T-helper 1 cell treated with Interleukin-12 subunit alpha and Interleukin-12 subunit beta and Interleukin-4 antibody, amounts not matched to agents 30 μg/mL and 1 μg/mL, for 36 hours (primary cell): ENCODE data around the gene CYP2C8.

ENCODE experiments used
- H3K27ac Mint-ChIP-seq: one replicate; pipeline ENCODE4 v1.8.0; 2021; ENCODE audit warnings: mild to moderate bottlenecking, mixed read lengths
- H3K27me3 Mint-ChIP-seq: one replicate; pipeline ENCODE4 v1.8.0; 2021; ENCODE audit warnings: low read depth, mixed read lengths
- H3K36me3 Mint-ChIP-seq: one replicate; pipeline ENCODE4 v1.8.0; 2021; ENCODE audit warnings: low read depth, mixed read lengths
- H3K4me1 Mint-ChIP-seq: one replicate; pipeline ENCODE4 v1.8.0; 2021; ENCODE audit warnings: low read depth, mixed read lengths
- H3K4me3 Mint-ChIP-seq: one replicate; pipeline ENCODE4 v1.8.0; 2021; ENCODE audit warnings: mild to moderate bottlenecking, moderate library complexity, mixed read lengths
- H3K9me3 Mint-ChIP-seq: one replicate; pipeline ENCODE4 v1.8.0; 2021; ENCODE audit warnings: mixed read lengths

Gene CYP2C8

DNA sequence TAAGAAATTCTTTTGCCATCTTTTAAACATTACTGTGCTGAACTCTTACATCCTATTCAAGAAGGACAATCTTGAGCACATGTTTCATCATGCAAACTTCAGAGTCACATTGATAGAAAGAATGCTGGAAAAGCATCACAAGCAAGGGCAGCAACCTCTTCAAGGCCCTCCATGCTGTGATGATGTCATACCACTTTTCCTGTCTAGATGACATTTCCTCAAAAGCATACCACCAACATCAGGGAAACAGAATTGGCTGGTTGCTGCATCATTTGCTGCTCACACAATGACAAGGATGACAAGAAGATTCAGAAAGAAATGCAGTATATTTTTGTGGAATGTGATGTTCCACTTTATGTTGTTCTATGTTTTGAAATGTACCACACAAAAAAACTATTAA is 37.6 kb downstream of the CYP2C8 start:
- no peaks in the 10 kb centered on the region for H3K9me3 Mint-ChIP-seq
- no peak overlapping the region for H3K27ac Mint-ChIP-seq
- H3K27me3 Mint-ChIP-seq, result no peaks in the 10 kb centered on the region
- no peak overlapping the region for H3K4me3 Mint-ChIP-seq
- no peaks in the 10 kb centered on the region for H3K36me3 Mint-ChIP-seq
- H3K4me1 Mint-ChIP-seq, result no peaks in the 10 kb centered on the region

DNA sequence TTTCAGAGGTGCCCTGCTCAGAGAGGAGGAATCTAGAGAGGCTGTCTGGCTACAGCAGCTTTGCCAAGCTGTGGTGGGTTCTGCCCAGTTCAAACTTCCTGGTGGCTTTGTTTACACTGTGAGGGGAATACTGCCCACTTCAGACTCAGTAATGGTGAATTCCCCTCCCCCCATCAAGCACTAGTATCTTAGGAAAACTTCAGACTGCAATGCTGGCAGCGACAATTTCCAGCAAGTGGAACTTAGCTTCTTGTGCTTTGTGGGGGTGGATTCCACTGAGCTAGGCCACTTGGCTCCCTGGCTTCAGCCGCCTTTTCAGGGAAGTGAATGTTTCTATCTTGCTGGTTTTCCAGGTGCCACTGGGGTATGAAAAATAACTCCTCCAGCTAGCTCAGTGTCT is 42.8 kb downstream of the CYP2C8 start:
- H3K9me3 Mint-ChIP-seq, result no peaks in the 10 kb centered on the region
- H3K4me1 Mint-ChIP-seq, result no peaks in the 10 kb centered on the region
- H3K27ac Mint-ChIP-seq, result no peak overlapping the region
- H3K36me3 Mint-ChIP-seq, result no peaks in the 10 kb centered on the region
- H3K27me3 Mint-ChIP-seq, result no peaks in the 10 kb centered on the region
- no peak overlapping the region for H3K4me3 Mint-ChIP-seq

DNA sequence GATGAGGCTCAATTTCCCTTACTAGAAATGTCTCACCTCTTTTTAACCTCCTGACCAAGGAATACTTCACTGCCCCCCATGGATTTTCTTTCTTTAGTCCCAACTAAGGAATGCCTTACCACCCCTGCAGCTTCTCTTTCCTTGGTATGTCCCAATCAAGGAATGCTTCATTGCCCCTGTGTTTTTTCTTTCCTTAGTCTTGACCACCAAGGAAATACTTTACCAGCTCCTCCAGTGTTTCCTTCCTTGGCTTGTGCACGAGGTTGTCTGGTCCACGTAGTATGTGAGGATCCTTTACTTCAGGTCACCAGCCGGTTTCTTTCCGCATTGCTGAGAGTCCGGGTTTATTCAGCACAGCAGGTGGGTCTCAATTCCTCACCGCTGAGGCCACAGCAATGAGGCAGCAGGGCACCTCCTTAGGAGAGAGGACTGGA is 71.5 kb downstream of the CYP2C8 start:
- Mint-ChIP-seq H3K9me3 (no peaks in the 10 kb centered on the region), H3K4me3 (no peak overlapping the region), H3K27me3 (no peaks in the 10 kb centered on the region), H3K36me3 (no peaks in the 10 kb centered on the region), H3K27ac (no peak overlapping the region), H3K4me1 (no peaks in the 10 kb centered on the region)

DNA sequence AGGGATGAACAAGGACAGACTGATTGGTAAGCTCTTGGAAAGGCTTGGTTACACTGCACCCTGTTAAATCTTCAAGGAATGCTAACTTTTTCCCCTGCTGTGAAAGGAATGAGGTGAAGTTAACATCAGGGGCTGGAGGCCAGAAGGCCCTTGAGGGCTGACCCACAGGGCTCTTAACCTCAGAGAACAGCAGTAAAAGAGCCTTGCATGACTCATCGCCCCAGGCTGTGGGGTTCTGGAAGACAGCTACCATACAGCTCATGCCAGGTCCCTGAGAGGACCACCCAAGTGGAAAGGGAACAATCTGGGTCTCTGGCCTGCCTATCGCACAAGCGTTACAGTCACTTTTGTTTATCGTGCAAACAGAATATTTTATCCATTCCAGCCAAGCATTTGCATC is 76.5 kb downstream of the CYP2C8 start:
- Mint-ChIP-seq H3K27me3 (no peaks in the 10 kb centered on the region), H3K4me3 (no peak overlapping the region), H3K36me3 (no peaks in the 10 kb centered on the region), H3K4me1 (no peaks in the 10 kb centered on the region), H3K9me3 (peaks cover 21% of the 10 kb centered on the region), H3K27ac (no peak overlapping the region)

DNA sequence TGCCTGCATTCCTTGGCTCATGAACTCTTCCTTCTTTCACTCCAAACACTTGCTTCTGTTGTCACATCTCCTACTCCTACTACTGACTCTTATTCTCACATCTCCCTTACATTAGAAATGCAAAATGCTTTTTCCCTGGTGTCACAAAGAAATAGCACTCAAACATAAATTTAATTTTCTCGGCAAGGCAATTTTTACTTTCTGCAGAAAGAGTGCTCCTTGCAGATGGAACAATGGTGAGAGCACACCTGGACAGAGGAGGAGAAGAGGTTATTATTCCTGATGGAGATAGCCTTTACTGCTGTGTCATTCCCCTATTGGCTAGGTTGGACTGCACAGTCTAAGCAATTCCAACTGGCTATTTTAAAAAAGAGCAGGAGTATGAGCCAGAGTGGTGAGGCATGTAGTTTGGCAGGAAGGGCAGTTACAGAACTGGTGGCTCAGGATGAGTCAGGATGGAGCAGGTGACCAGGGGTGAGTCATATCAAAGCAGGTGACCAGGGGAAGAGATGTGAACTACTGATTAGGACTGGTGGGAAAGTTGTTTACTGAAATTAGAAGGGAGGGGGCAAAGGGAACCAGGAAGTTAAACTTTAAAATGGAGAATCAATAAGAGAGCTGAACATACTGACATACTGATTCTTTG is 77.9 kb downstream of the CYP2C8 start:
- no peaks in the 10 kb centered on the region for H3K36me3 Mint-ChIP-seq
- no peaks in the 10 kb centered on the region for H3K27me3 Mint-ChIP-seq
- no peak overlapping the region for H3K27ac Mint-ChIP-seq
- H3K4me1 Mint-ChIP-seq, result no peaks in the 10 kb centered on the region
- no peak overlapping the region for H3K4me3 Mint-ChIP-seq
- H3K9me3 Mint-ChIP-seq, result peaks cover 21% of the 10 kb centered on the region

DNA sequence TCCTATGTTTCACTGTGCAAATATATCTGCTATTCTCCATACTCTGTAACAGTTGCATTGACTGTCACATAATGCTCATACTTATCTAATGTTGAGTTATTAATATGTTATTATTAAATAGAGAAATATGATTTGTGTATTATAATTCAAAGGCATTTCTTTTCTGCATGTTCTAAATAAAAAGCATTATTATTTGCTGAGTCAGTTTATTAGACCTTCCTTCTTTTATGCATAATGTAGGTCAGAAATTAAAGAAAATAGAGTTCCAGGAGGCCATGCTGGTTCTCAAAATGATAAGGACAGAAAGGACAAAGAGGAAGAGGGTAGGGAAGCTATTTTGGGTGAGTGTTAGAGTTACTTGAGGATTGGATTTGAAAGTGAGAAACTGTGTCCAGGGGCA is 80.1 kb downstream of the CYP2C8 start:
- Mint-ChIP-seq H3K9me3 (peaks cover 21% of the 10 kb centered on the region), H3K27me3 (no peaks in the 10 kb centered on the region), H3K4me1 (no peaks in the 10 kb centered on the region), H3K4me3 (no peak overlapping the region), H3K27ac (no peak overlapping the region), H3K36me3 (no peaks in the 10 kb centered on the region)
